Nephron (organoid): Measurements from ENCODE around the gene TMEM236.
"Not testable (repeated sequence)": the region's sequence is repeated elsewhere in the genome, so short reads cannot be mapped to it uniquely, and the experiment has no call there.

Source experiments
- H3K27ac Mint-ChIP-seq, 3 experiments: 2 replicates each; pipeline ENCODE4 v1.8.0; 2020; ENCODE audit warnings: mixed read lengths in 3 of 3, mild to moderate bottlenecking in 2 of 3, moderate library complexity in 1 of 3
- H3K27me3 Mint-ChIP-seq: 2 replicates; pipeline ENCODE4 v1.8.0; 2021; ENCODE audit warnings: low read depth, mild to moderate bottlenecking, moderate library complexity, mixed read lengths
- H3K36me3 Mint-ChIP-seq: 2 replicates; pipeline ENCODE4 v1.8.0; 2020; ENCODE audit warnings: low read depth, mixed read lengths
- H3K4me1 Mint-ChIP-seq: 2 replicates; pipeline ENCODE4 v1.8.0; 2020; ENCODE audit warnings: mixed read lengths
- H3K4me3 Mint-ChIP-seq, 3 experiments: 2 replicates each; pipeline ENCODE4 v1.8.0; 2020; ENCODE audit warnings: mild to moderate bottlenecking in 3 of 3, mixed read lengths in 3 of 3, moderate library complexity in 2 of 3
- H3K9me3 Mint-ChIP-seq: 2 replicates; pipeline ENCODE4 v1.8.0; 2020; ENCODE audit warnings: mixed read lengths
- CTCF ChIP-seq, 3 experiments: fragments of 200-600 bp; sonication (generic); IDR thresholded peaks; one replicate each; pipeline ENCODE4 v1.5.0; 2021; ENCODE audit warnings: antibody characterized with exemption in 3 of 3; ENCODE audit not compliant: unreplicated experiment in 3 of 3

Gene TMEM236

GRCh38 chr10:17712717-17713471 lies 39.1 kb upstream of the TMEM236 start:
- no peak for TF ChIP-seq CTCF (IDR thresholded peaks at IDR 0.05; ENCODE audit: unreplicated experiment in 3 of 3)
- H3K27ac Mint-ChIP-seq = peak overlapping the region; percentile 4 to 85 (median 71)
- peaks cover 5% of the 10 kb centered on the region for H3K9me3 Mint-ChIP-seq
- no peaks in the 10 kb centered on the region for H3K27me3 Mint-ChIP-seq
- peaks cover 76% of the 10 kb centered on the region for H3K36me3 Mint-ChIP-seq
- peak overlapping the region; percentile 80 to 84 (median 81) for H3K4me3 Mint-ChIP-seq
- no peaks in the 10 kb centered on the region for H3K4me1 Mint-ChIP-seq

GRCh38 chr10:17713758-17714157 lies 38.2 kb upstream of the TMEM236 start:
- Mint-ChIP-seq H3K36me3 (peaks cover 81% of the 10 kb centered on the region), H3K4me1 (no peaks in the 10 kb centered on the region)

GRCh38 chr10:17716161-17716560 lies 35.8 kb upstream of the TMEM236 start:
- Mint-ChIP-seq H3K27me3 (no peaks in the 10 kb centered on the region), H3K9me3 (peaks cover 14% of the 10 kb centered on the region), H3K27ac (no peak overlapping the region), H3K4me3 (no peak overlapping the region), H3K4me1 (no peaks in the 10 kb centered on the region), H3K36me3 (peaks cover 80% of the 10 kb centered on the region)
- TF ChIP-seq CTCF (IDR thresholded peaks at IDR 0.05; ENCODE audit: unreplicated experiment in 3 of 3) = no peak

More at GRCh38 chr10:17713758-17714157, 38.2 kb upstream of the TMEM236 start:
- peak overlapping the region in 1 of 3 experiments; percentile 7 for H3K4me3 Mint-ChIP-seq
- no peaks in the 10 kb centered on the region for H3K27me3 Mint-ChIP-seq
- no peak for TF ChIP-seq CTCF (IDR thresholded peaks at IDR 0.05; ENCODE audit: unreplicated experiment in 3 of 3)
- no peak overlapping the region for H3K27ac Mint-ChIP-seq
- peaks cover 5% of the 10 kb centered on the region for H3K9me3 Mint-ChIP-seq

- H3K36me3 Mint-ChIP-seq = peaks cover 59% of the 10 kb centered on the region
- not testable (repeated sequence) for H3K4me1 Mint-ChIP-seq, H3K27me3 Mint-ChIP-seq, H3K27ac Mint-ChIP-seq, H3K4me3 Mint-ChIP-seq
- peaks cover 23% of the 10 kb centered on the region for H3K9me3 Mint-ChIP-seq
Measured at GRCh38 chr10:17722317-17723014, 29.5 kb upstream of the TMEM236 start.

GRCh38 chr10:17725703-17726102 lies 26.3 kb upstream of the TMEM236 start:
- no peaks in the 10 kb centered on the region for H3K4me1 Mint-ChIP-seq
- no peaks in the 10 kb centered on the region for H3K27me3 Mint-ChIP-seq
- H3K4me3 Mint-ChIP-seq = no peak overlapping the region
- no peak overlapping the region for H3K27ac Mint-ChIP-seq
- peaks cover 34% of the 10 kb centered on the region for H3K36me3 Mint-ChIP-seq
- H3K9me3 Mint-ChIP-seq = peaks cover 15% of the 10 kb centered on the region
- TF ChIP-seq CTCF (IDR thresholded peaks at IDR 0.05; ENCODE audit: unreplicated experiment in 3 of 3) = no peak

GRCh38 chr10:17729630-17730029 lies 22.4 kb upstream of the TMEM236 start:
- TF ChIP-seq CTCF (IDR thresholded peaks at IDR 0.05; ENCODE audit: unreplicated experiment in 3 of 3) = no peak
- peaks cover 4% of the 10 kb centered on the region for H3K36me3 Mint-ChIP-seq
- H3K4me3 Mint-ChIP-seq = no peak overlapping the region
- no peaks in the 10 kb centered on the region for H3K27me3 Mint-ChIP-seq
- no peaks in the 10 kb centered on the region for H3K4me1 Mint-ChIP-seq
- no peaks in the 10 kb centered on the region for H3K9me3 Mint-ChIP-seq
- H3K27ac Mint-ChIP-seq = no peak overlapping the region
